ENCODE data around the gene AKT3. TPM values are rescaled to one million over a fixed set of nuclear protein-coding genes. Genes with fewer than 3 reads are reported as not detected.
"Not testable (repeated sequence)": the region's sequence is repeated elsewhere in the genome, so short reads cannot be mapped to it uniquely, and the experiment has no call there.

The AKT3 gene
- 10 to 100 TPM in 1 of 3 donors, 1 to 10 TPM in 2; 3.6 to 27.2 (median 8.0) TPM for polyA plus RNA-seq

GRCh38 chr1:243850202-243850451, at the start of gene AKT3:
Gene AKT3 (minus strand): TSS chr1:243850243. CDS start chr1:243843170, 7,073 bp downstream.
- WGBS, 3 donors: 0% methylated on average over 10 to 31 of the region's 32 CpGs; no CpG with 5 or more reads in 1 of the 3 donors
- peak within 1 kb of the TSS; percentile 55 for H3K27ac ChIP-seq (ENCODE audit: low read depth, low read length)

GRCh38 chr1:243898278-243898677, 48.2 kb upstream of the AKT3 start:
- no peak overlapping the region for H3K27ac ChIP-seq (ENCODE audit: low read depth, low read length)
- 68 to 85% (median 81%) methylated on average over 2 of the region's 2 CpGs for WGBS, 3 donors

GRCh38 chr1:243896313-243896712, 46.3 kb upstream of the AKT3 start:
- H3K27ac ChIP-seq (ENCODE audit: low read depth, low read length): no peak overlapping the region
- WGBS, 3 donors: 65 to 75% (median 73%) methylated on average over 2 of the region's 2 CpGs

GRCh38 chr1:243892456-243892855, 42.4 kb upstream of the AKT3 start:
- WGBS, 3 donors: 59 to 82% (median 80%) methylated on average over 3 of the region's 3 CpGs
- H3K27ac ChIP-seq (ENCODE audit: low read depth, low read length): no peak overlapping the region

GRCh38 chr1:243890576-243890975, 40.5 kb upstream of the AKT3 start:
- 48 to 74% (median 64%) methylated on average over 2 of the region's 2 CpGs for WGBS, 3 donors
- no peak overlapping the region for H3K27ac ChIP-seq (ENCODE audit: low read depth, low read length)

GRCh38 chr1:243885806-243886205, 35.8 kb upstream of the AKT3 start:
- WGBS, 3 donors: 43 to 54% (median 50%) methylated on average over 1 of the region's 1 CpG
- no peak overlapping the region for H3K27ac ChIP-seq (ENCODE audit: low read depth, low read length)

GRCh38 chr1:243884603-243885002, 34.6 kb upstream of the AKT3 start:
- 70 to 79% (median 70%) methylated on average over 5 of the region's 5 CpGs for WGBS, 3 donors
- H3K27ac ChIP-seq (ENCODE audit: low read depth, low read length): no peak overlapping the region

GRCh38 chr1:243883551-243883950, 33.5 kb upstream of the AKT3 start:
- 70 to 93% (median 92%) methylated on average over 2 of the region's 2 CpGs for WGBS, 3 donors
- no peak overlapping the region for H3K27ac ChIP-seq (ENCODE audit: low read depth, low read length)

- 86 to 93% (median 90%) methylated on average over 3 of the region's 3 CpGs for WGBS, 3 donors
- no peak overlapping the region for H3K27ac ChIP-seq (ENCODE audit: low read depth, low read length)
Observed at GRCh38 chr1:243882276-243882675, 32.2 kb upstream of the AKT3 start.

GRCh38 chr1:243877058-243877457, 27.0 kb upstream of the AKT3 start:
- WGBS, 3 donors: 86 to 92% (median 91%) methylated on average over 3 of the region's 3 CpGs
- H3K27ac ChIP-seq (ENCODE audit: low read depth, low read length): not testable (repeated sequence)

- no peak overlapping the region for H3K27ac ChIP-seq (ENCODE audit: low read depth, low read length)
- 87 to 93% (median 92%) methylated on average over 11 of the region's 11 CpGs for WGBS, 3 donors
Observed at GRCh38 chr1:243855616-243856318, 5.7 kb upstream of the AKT3 start.

- 24 to 36% (median 36%) methylated on average over 3 of the region's 3 CpGs for WGBS, 3 donors
- H3K27ac ChIP-seq (ENCODE audit: low read depth, low read length): no peak overlapping the region
Observed at GRCh38 chr1:243851765-243852164, 1.7 kb upstream of the AKT3 start.

- H3K27ac ChIP-seq (ENCODE audit: low read depth, low read length): no peak overlapping the region
- WGBS, 3 donors: 3 to 5% (median 4%) methylated on average over 12 of the region's 12 CpGs
Observed at GRCh38 chr1:243851257-243851756, 1.3 kb upstream of the AKT3 start.

- 1% methylated on average over 60 to 92 of the region's 92 CpGs for WGBS, 3 donors
- peak overlapping the region; percentile 55 for H3K27ac ChIP-seq (ENCODE audit: low read depth, low read length)
Observed at GRCh38 chr1:243850452-243851256, 611 bp upstream of the AKT3 start.

GRCh38 chr1:243849421-243850201, 432 bp downstream of the AKT3 start:
- WGBS, 3 donors: 0 to 1% (median 1%) methylated on average over 35 to 74 of the region's 81 CpGs
- H3K27ac ChIP-seq (ENCODE audit: low read depth, low read length): no peak overlapping the region

- 0 to 1% (median 1%) methylated on average over 19 of the region's 19 CpGs for WGBS, 3 donors
- no peak overlapping the region for H3K27ac ChIP-seq (ENCODE audit: low read depth, low read length)
Observed at GRCh38 chr1:243848858-243849420, 1.1 kb downstream of the AKT3 start.

GRCh38 chr1:243848165-243848857, 1.7 kb downstream of the AKT3 start:
- whole genome bisulfite sequencing, 3 donors: 65 to 81% (median 76%) methylated on average over 5 of the region's 5 CpGs
- no peak overlapping the region for H3K27ac ChIP-seq (ENCODE audit: low read depth, low read length)

- H3K27ac ChIP-seq (ENCODE audit: low read depth, low read length): no peak overlapping the region
- WGBS, 3 donors: 90 to 99% (median 98%) methylated on average over 1 of the region's 1 CpG
Observed at GRCh38 chr1:243846761-243847160, 3.3 kb downstream of the AKT3 start.

Data from adipose tissue (tissue), 3 donors.